Ramos (cell line): ENCODE results near the gene EXOC1L.

Source experiments
- in situ Hi-C: fragments of 300-500 bp; cut with MboI; formaldehyde crosslinking; loops from one replicate; pipeline ENCODE4 v1.14.3; 2022; ENCODE audit warnings: low sequenced_read_pairs; ENCODE audit not compliant: unreplicated experiment

Gene EXOC1L

GRCh38 chr4:55871299-55871800 lies 51.8 kb downstream of the EXOC1L start:
- in situ Hi-C loops: loop anchor here (25.0 kb wide), 1 partner anchor 509 kb away; no protein-coding TSS in a partner anchor

GRCh38 chr4:55874831-55875230 lies 55.2 kb downstream of the EXOC1L start:
- in situ Hi-C loops: loop anchor here (25.0 kb wide), 1 partner anchor 513 kb away; no protein-coding TSS in a partner anchor

- in situ Hi-C loops: no loop called here
These were observed 56.8 kb downstream of the EXOC1L start for GRCh38 chr4:55876387-55876786.

GRCh38 chr4:55879224-55879623 lies 59.6 kb downstream of the EXOC1L start:
- in situ Hi-C loops: no loop called here

GRCh38 chr4:55880652-55881280 lies 61.2 kb downstream of the EXOC1L start:
- in situ Hi-C loops: no loop called here

- in situ Hi-C loops: no loop called here
These were observed 64.7 kb downstream of the EXOC1L start for GRCh38 chr4:55884093-55884850.

GRCh38 chr4:55884851-55885219 lies 65.2 kb downstream of the EXOC1L start:
- in situ Hi-C loops: no loop called here
